Liver (tissue), 3 donors: ENCODE results near the gene COL9A3.

Experiments
- GABPA ChIP-seq, 2 donors: IDR thresholded peaks in 1 of 2; conservative IDR thresholded peaks in 1 of 2; 2 replicates each; pipeline ENCODE4 v1.6.1; 2016; ENCODE audit warnings: antibody characterized with exemption in 2 of 2, mild to moderate bottlenecking in 1 of 2, moderate library complexity in 1 of 2
- JUND ChIP-seq, 2 donors: IDR thresholded peaks; 2 replicates each; pipeline ENCODE4 v1.6.1; 2016; ENCODE audit warnings: antibody characterized with exemption in 2 of 2
- RXRA ChIP-seq, 2 donors: IDR thresholded peaks; 2 replicates each; pipeline ENCODE4 v1.6.1; 2017 to 2018; ENCODE audit warnings: antibody characterized with exemption in 2 of 2, mild to moderate bottlenecking in 1 of 2
- SP1 ChIP-seq: IDR thresholded peaks from 2 replicates; pipeline ENCODE4 v1.6.1; 2018; ENCODE audit warnings: antibody characterized with exemption, mild to moderate bottlenecking
- TAF1 ChIP-seq: conservative IDR thresholded peaks from 2 replicates; pipeline ENCODE4 v1.6.1; 2016; ENCODE audit warnings: antibody characterized with exemption, mild to moderate bottlenecking
- YY1 ChIP-seq: IDR thresholded peaks from 2 replicates; pipeline ENCODE4 v1.6.1; 2016; ENCODE audit warnings: antibody characterized with exemption, mild to moderate bottlenecking
- TF ChIP-seq, protein P1 (sequence below): fragments of 150-350 bp; IDR thresholded peaks from 2 replicates; pipeline ENCODE4 v1.5.1; 2017; ENCODE audit warnings: improper control_type of control experiment, low read depth, low read length; ENCODE audit not compliant: missing input control
- TF ChIP-seq, protein P2 (sequence below): IDR thresholded peaks from 2 replicates; pipeline ENCODE4 v1.6.1; 2016; ENCODE audit warnings: antibody characterized with exemption
- donor health status: healthy.
- donor health status: healthy.

DNA sequence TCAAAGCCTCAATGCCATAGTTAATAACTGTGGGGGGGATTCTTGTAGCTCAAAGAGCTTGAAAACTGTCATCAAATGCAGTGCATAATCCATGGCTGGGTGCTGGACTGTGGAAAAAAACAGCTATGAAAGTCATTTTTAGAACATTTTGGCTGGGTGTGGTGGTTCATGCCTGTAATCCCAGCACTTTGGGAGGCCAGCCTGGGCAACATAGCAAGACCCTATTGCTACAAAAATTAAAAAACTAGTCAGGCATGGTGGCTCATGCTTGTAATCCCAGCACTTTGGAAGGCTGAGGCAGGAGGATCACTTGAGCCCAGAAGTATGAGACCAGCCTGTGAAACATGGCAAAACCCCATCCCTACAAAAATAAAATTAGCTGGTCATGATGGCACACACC, 32.6 kb downstream of the COL9A3 start:
- TF ChIP-seq JUND (IDR thresholded peaks at IDR 0.05) (no peak), TAF1 (no peak), GABPA (IDR thresholded peaks at IDR 0.05 in 1 of 2, conservative IDR thresholded peaks at IDR 0.05 in 1 of 2) (no peak), RXRA (IDR thresholded peaks at IDR 0.05) (no peak), YY1 (no peak), SP1 (no peak)
- TF ChIP-seq, protein P1, sequence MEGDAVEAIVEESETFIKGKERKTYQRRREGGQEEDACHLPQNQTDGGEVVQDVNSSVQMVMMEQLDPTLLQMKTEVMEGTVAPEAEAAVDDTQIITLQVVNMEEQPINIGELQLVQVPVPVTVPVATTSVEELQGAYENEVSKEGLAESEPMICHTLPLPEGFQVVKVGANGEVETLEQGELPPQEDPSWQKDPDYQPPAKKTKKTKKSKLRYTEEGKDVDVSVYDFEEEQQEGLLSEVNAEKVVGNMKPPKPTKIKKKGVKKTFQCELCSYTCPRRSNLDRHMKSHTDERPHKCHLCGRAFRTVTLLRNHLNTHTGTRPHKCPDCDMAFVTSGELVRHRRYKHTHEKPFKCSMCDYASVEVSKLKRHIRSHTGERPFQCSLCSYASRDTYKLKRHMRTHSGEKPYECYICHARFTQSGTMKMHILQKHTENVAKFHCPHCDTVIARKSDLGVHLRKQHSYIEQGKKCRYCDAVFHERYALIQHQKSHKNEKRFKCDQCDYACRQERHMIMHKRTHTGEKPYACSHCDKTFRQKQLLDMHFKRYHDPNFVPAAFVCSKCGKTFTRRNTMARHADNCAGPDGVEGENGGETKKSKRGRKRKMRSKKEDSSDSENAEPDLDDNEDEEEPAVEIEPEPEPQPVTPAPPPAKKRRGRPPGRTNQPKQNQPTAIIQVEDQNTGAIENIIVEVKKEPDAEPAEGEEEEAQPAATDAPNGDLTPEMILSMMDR = no peak
- TF ChIP-seq, protein P2, sequence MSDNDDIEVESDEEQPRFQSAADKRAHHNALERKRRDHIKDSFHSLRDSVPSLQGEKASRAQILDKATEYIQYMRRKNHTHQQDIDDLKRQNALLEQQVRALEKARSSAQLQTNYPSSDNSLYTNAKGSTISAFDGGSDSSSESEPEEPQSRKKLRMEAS = no peak
